AG04449 (cell line): ENCODE measurements around the gene OR2H2.

Experiments used
- CTCF ChIA-PET: fragments of 350-600 bp; formaldehyde crosslinking; extraction: SDS; loops from one replicate; lab custom pipeline; 2021; ENCODE audit warnings: antibody characterized with exemption; lab: Yijun Ruan, JAX
- POLR2A ChIA-PET: fragments of 400-600, 350-600 bp; formaldehyde crosslinking; extraction: SDS; loops from one replicate; lab custom pipeline; 2020; ENCODE audit warnings: antibody characterized with exemption, inconsistent platforms; lab: Yijun Ruan, JAX
- DNase-seq: peaks from one replicate; pipeline ENCODE4 v3.0.0-alpha.2; 2010; ENCODE audit warnings: low read depth, low spot score
- H3K4me3 ChIP-seq: 2 replicates; pipeline ENCODE4 v1.5.1; 2011; ENCODE audit warnings: low read depth, mild to moderate bottlenecking, control low read depth, low read length
- TF ChIP-seq, protein P1 (sequence below): IDR thresholded peaks from one replicate; pipeline ENCODE4 v1.5.1; 2011; ENCODE audit warnings: mild to moderate bottlenecking, moderate library complexity, low read length, control low read depth, inconsistent platforms; ENCODE audit not compliant: insufficient read depth; ENCODE audit errors: missing control alignments

OR2H2 gene

DNA sequence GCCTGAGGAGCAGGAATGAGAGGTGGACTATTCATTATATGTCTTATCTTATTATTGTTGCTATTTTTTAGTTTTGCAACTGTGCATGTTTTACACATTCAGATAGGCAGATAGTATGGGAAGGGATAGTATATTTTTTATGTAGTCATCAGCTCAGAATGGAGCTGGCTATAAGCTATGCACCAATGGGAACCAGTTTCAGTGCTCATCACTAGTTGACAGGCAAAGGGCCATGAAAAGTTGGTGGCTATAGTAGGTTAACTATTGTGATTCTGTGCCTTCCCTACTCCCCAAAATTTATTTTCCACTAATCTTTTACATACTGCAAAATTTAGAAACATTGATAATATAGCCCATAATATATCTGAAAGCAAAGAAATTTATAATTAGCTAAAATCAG lies 20.0 kb upstream of the OR2H2 start:
- ChIA-PET CTCF (no interaction called here), POLR2A (no interaction called here)
- no peak overlapping the region for H3K4me3 ChIP-seq
- DNase-seq: no peak
- TF ChIP-seq, protein P1, sequence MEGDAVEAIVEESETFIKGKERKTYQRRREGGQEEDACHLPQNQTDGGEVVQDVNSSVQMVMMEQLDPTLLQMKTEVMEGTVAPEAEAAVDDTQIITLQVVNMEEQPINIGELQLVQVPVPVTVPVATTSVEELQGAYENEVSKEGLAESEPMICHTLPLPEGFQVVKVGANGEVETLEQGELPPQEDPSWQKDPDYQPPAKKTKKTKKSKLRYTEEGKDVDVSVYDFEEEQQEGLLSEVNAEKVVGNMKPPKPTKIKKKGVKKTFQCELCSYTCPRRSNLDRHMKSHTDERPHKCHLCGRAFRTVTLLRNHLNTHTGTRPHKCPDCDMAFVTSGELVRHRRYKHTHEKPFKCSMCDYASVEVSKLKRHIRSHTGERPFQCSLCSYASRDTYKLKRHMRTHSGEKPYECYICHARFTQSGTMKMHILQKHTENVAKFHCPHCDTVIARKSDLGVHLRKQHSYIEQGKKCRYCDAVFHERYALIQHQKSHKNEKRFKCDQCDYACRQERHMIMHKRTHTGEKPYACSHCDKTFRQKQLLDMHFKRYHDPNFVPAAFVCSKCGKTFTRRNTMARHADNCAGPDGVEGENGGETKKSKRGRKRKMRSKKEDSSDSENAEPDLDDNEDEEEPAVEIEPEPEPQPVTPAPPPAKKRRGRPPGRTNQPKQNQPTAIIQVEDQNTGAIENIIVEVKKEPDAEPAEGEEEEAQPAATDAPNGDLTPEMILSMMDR: no peak

DNA sequence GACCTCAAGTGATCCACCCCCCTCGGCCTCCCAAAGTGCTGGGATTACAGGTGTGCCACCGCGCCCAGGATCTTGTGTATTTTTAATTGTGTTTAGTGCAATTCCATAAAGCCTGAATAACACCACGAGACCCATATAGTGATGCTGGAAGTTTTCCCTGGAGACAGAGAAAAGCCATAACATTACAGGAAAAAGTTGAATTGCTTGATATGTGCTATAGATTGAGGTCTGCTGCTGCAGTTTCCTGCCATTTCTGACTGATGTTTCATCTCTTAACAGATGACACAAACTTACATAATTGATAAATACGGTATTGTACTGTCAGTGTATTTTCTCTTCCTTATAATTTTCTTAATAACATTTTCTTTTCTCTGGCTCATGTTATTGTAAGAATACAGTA lies 18.1 kb upstream of the OR2H2 start:
- CTCF ChIA-PET: no interaction called here
- TF ChIP-seq, protein P1: no peak
- POLR2A ChIA-PET: no interaction called here
- no peak overlapping the region for H3K4me3 ChIP-seq
- DNase-seq: no peak

DNA sequence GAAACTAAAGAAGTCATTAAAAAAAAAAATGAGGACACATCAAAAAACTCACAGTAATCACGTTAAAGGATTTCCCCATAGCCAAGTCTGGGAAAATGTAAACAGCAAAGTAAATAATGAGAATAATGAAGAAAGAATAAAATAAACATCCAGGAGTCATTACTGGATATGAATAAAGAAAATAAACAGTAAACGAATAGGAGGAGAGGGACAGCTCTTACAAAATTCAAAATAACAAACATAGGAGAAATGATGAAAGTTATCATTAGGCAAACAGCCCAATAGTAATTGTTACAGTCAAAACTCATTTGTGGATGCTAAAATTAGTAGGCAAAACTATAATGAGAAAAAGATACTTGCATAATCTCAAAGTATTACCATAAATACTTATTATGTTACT lies 17.4 kb upstream of the OR2H2 start:
- DNase-seq: no peak
- ChIA-PET CTCF (no interaction called here), POLR2A (no interaction called here)
- no peak overlapping the region for H3K4me3 ChIP-seq
- TF ChIP-seq, protein P1: no peak

DNA sequence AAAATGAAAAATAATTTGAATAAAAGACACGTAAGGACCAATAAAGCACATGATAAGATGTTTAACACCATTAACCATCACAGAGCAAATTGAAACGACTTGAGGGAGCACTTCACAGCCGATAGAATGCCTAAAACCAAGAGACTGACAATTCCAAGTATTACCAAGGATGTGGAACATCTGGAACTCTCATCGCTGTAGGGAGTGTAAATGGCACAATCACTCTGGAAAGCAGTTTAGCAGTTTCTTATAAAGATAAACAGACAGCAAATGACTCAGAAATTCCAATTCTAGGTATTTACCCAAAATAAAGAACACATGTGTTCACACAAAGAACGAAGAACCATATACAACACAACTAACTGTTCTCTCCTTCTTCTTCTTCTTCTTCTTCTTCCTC lies 16.9 kb upstream of the OR2H2 start:
- no peak overlapping the region for H3K4me3 ChIP-seq
- DNase-seq: no peak
- CTCF ChIA-PET: no interaction called here
- POLR2A ChIA-PET: no interaction called here
- TF ChIP-seq, protein P1: no peak

DNA sequence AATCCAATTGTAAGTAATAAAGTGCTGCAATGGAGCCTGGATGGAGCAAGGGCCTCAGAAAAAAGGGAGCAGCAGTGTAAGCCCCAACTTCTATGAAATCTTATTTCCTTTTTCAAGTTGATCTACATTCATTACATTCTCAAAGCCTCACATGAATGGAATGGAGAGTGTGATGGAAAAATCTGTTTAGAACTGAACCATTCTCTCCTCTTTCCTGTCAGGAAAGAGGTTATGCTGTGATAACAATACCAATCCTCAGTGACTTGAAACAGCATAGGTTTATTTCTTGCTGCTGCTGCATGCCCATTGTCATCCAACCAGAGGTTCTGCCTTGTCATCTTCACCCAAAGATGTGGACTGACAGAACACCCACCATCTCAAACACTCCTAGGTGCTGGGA lies 8.9 kb upstream of the OR2H2 start:
- TF ChIP-seq, protein P1: no peak
- DNase-seq: no peak
- POLR2A ChIA-PET: no interaction called here
- no peak overlapping the region for H3K4me3 ChIP-seq
- CTCF ChIA-PET: no interaction called here

DNA sequence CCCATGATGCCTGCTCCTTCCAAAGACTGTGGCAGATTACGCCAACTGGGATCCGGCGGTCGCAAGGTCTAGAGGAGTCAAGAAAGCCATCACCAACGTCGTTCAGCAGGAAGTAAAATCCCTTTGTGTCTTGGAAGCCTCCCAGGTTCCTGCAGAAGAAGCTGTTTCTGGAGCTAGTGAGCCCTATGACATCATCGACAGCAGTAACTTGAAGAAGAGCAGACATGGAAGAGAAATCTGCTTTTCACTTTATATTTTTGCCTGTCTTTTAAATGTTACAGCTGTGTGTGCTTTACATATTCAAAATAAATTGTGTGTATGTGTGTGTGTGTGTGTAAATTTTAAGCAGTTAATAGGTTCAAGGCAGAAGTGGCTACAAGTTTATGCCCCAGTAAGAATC lies 7.4 kb upstream of the OR2H2 start:
- POLR2A ChIA-PET: interaction anchor here (0.6 kb wide), 1 partner anchor 1687 kb away, joined by 8 read pairs; a partner anchor contains a TSS
- no peak overlapping the region for H3K4me3 ChIP-seq
- no peak for DNase-seq
- CTCF ChIA-PET: interaction anchor here (1.4 kb wide), 1 partner anchor 11 kb away, joined by 6 read pairs; no protein-coding TSS in a partner anchor
- TF ChIP-seq, protein P1: no peak
